ENCODE results near the gene ARPIN.
"Not testable (repeated sequence)": the region's sequence is repeated elsewhere in the genome, so short reads cannot be mapped to it uniquely, and the experiment has no call there.

Gene ARPIN

DNA sequence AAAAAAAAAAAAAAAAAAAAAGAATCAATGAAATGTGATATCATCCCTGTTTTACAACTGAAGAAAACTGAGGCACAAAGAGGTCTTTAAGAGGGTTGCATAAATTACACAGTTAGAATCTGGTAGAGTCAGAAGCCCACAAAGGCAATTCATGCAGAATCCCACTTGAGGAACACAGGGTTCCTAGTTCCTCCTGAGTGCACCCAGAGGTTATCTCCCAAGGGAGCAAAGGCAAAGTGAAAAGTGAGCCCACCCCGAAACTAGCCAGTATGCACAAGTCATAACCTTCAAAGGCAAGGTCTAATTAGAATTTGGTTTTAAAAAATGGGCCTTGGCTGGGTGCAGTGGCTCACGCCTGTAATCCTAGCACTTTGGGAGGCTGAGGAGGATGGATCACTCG is 56.8 kb downstream of the ARPIN start:
- DNase-seq (ENCODE audit: low read depth), result no peak
- TF ChIP-seq CTCF (IDR thresholded peaks at IDR 0.05; ENCODE audit: control insufficient read depth, insufficient read depth, low read depth, low read length, missing control alignments), result no peak
- no peak overlapping the region for H3K4me3 ChIP-seq (ENCODE audit: control insufficient read depth, low read depth, low read length)

- not testable (repeated sequence) for H3K4me3 ChIP-seq (ENCODE audit: control insufficient read depth, low read depth, low read length); DNase-seq (ENCODE audit: low read depth)
Measured at GRCh38 chr15:89854863-89855262, 57.9 kb downstream of the ARPIN start.

GRCh38 chr15:89852342-89852995 is 60.3 kb downstream of the ARPIN start:
- H3K4me3 ChIP-seq (ENCODE audit: control insufficient read depth, low read depth, low read length), result no peak overlapping the region
- DNase-seq (ENCODE audit: low read depth), result no peak
- no peak for TF ChIP-seq CTCF (IDR thresholded peaks at IDR 0.05; ENCODE audit: control insufficient read depth, insufficient read depth, low read depth, low read length, missing control alignments)

DNA sequence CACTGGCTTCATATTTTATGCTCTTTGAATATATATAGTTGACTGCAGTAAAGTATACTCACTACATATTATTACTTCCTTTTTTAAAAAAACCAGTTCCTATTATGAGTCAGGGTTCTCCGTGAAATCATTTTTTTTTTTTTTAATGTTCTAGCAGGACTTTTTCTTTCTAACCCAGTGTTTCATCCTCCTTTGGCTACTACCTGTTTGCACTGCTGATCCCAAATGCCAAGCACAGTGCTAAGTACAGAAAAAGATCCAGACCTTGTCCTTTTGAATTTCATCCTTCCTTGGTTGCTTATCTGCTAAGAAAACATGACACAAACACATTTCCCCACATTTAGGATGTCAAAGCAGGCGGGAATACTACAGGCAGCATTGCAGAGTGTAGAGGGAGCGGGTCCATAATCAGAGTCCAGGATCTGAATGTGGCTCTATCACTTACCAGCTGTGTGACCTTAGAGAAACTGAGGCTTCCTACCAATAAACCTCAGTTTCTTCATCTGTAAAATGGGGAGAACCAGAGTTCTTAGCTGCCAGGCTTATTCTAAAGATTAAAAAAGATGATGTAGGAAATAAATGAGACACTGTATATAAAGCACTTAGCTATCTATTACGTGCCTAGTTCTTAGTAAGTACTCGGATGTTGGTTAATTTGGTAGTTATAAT is 60.9 kb downstream of the ARPIN start:
- H3K4me3 ChIP-seq (ENCODE audit: control insufficient read depth, low read depth, low read length), result no peak overlapping the region
- TF ChIP-seq CTCF (IDR thresholded peaks at IDR 0.05; ENCODE audit: control insufficient read depth, insufficient read depth, low read depth, low read length, missing control alignments), result no peak
- no peak for DNase-seq (ENCODE audit: low read depth)

DNA sequence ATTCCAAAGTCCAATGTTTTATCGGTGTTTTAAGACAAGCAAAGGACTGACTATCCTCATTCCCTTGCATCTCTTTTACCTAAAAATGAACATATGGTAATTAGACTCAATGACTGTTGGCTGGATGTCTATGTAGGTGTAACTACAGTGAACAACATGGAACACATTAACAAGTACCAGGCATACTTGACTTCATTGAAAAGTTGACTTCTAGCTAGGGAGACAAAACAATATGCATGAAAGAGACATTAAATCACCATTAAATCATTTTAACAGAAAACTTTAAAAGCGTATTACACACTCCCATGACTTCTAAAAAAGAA is 63.8 kb downstream of the ARPIN start:
- H3K4me3 ChIP-seq (ENCODE audit: control insufficient read depth, low read depth, low read length), result no peak overlapping the region
- DNase-seq (ENCODE audit: low read depth), result no peak
- no peak for TF ChIP-seq CTCF (IDR thresholded peaks at IDR 0.05; ENCODE audit: control insufficient read depth, insufficient read depth, low read depth, low read length, missing control alignments)

DNA sequence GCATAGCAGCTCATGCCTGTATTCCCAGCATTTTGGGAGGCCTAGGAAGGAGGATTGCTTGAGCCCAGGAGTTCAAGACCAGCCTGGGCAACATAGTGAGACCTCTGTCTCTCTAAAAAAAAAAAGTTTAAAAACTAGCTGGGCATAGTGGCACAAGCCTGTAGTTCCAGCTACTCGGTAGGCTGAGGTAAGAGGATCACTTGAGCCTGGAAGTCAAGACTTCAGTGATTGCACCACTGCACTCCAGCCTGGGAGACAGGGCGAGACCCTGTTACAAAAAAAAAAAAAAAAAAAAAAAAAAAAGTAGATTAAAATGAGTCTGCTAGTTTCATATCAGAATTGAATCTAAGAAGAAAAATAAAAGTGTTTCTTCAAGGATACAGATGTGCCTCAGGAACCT is 65.7 kb downstream of the ARPIN start:
- TF ChIP-seq CTCF (IDR thresholded peaks at IDR 0.05; ENCODE audit: control insufficient read depth, insufficient read depth, low read depth, low read length, missing control alignments), result no peak
- no peak overlapping the region for H3K4me3 ChIP-seq (ENCODE audit: control insufficient read depth, low read depth, low read length)
- no peak for DNase-seq (ENCODE audit: low read depth)

GRCh38 chr15:89845305-89845893 is 67.4 kb downstream of the ARPIN start:
- peak; percentile 61 for DNase-seq (ENCODE audit: low read depth)
- no peak overlapping the region for H3K4me3 ChIP-seq (ENCODE audit: control insufficient read depth, low read depth, low read length)
- TF ChIP-seq CTCF (IDR thresholded peaks at IDR 0.05; ENCODE audit: control insufficient read depth, insufficient read depth, low read depth, low read length, missing control alignments), result no peak
